ENCODE data around the gene STIM2. TPM values are rescaled to one million over a fixed set of nuclear protein-coding genes. Genes with fewer than 3 reads are reported as not detected.

Gene STIM2
- total RNA-seq, 3 donors from 2014 or later: 22.2 to 32.4 (median 23.5) TPM

GRCh38 chr4:26864899-26865298 lies 4.3 kb downstream of the STIM2 start:
- H3K4me3 ChIP-seq: no peak overlapping the region
- H3K36me3 ChIP-seq (ENCODE audit: low read depth): no peaks in the 10 kb centered on the region
- H3K9me3 ChIP-seq: no peaks in the 10 kb centered on the region
- DNase-seq (no peak), ATAC-seq (no peak)
- TF ChIP-seq, protein P1, sequence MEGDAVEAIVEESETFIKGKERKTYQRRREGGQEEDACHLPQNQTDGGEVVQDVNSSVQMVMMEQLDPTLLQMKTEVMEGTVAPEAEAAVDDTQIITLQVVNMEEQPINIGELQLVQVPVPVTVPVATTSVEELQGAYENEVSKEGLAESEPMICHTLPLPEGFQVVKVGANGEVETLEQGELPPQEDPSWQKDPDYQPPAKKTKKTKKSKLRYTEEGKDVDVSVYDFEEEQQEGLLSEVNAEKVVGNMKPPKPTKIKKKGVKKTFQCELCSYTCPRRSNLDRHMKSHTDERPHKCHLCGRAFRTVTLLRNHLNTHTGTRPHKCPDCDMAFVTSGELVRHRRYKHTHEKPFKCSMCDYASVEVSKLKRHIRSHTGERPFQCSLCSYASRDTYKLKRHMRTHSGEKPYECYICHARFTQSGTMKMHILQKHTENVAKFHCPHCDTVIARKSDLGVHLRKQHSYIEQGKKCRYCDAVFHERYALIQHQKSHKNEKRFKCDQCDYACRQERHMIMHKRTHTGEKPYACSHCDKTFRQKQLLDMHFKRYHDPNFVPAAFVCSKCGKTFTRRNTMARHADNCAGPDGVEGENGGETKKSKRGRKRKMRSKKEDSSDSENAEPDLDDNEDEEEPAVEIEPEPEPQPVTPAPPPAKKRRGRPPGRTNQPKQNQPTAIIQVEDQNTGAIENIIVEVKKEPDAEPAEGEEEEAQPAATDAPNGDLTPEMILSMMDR (IDR thresholded peaks at IDR 0.05): no peak
- peaks cover 17% of the 10 kb centered on the region for H3K4me1 ChIP-seq (ENCODE audit: low read depth)
- intact Hi-C loops (cut with DNase I, micrococcal nuclease): loop anchor here in 1 of 2 donors (10.0 kb wide), 1 partner anchor 140 kb away; no protein-coding TSS in a partner anchor

DNA sequence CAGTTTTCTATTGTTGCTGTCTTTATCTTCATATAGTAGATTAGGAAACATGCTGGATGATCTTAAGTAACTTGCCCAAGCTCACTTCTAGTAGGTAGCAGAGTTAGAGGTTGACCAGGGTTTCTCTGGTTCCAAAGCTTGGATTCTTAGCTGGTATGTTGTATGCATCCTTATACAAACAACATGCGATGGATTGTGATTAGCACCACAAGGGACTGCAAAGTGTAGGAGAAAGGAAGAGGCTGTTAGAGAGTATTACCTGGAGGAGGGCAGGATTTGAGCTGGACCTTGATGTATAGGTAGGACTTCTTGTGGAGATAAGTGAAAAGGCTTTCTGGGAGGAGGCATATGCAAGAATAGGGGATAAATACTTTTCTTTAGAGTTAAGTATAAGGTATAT lies 5.6 kb downstream of the STIM2 start:
- ATAC-seq (no peak), DNase-seq (no peak)
- H3K36me3 ChIP-seq (ENCODE audit: low read depth): no peaks in the 10 kb centered on the region
- intact Hi-C loops (cut with DNase I, micrococcal nuclease): loop anchor here in 1 of 2 donors (10.0 kb wide), 1 partner anchor 139 kb away; no protein-coding TSS in a partner anchor
- H3K9me3 ChIP-seq: no peaks in the 10 kb centered on the region
- TF ChIP-seq, protein P1 (IDR thresholded peaks at IDR 0.05): no peak
- H3K4me3 ChIP-seq: no peak overlapping the region
- peaks cover 15% of the 10 kb centered on the region for H3K4me1 ChIP-seq (ENCODE audit: low read depth)

DNA sequence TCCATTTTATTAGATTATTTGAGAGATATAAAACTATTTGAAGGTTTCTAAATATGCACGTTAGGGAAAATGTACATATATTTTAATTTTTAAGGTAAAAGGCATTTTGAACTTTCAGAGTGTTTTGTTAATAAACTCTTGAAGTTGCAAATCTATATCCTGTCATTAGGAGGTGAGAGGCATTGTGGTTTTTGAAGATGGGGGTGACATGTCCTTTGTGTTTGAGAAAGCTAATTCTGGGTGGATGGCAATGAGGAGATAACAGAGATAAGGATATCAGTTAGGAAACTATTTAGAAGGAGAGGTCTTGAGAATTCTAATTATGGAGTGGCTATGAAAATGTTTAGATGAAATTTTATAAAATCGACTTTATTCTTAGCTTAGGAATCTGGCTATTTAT lies 6.1 kb downstream of the STIM2 start:
- ATAC-seq: no peak
- H3K4me1 ChIP-seq (ENCODE audit: low read depth): peaks cover 15% of the 10 kb centered on the region
- TF ChIP-seq, protein P1 (IDR thresholded peaks at IDR 0.05): no peak
- no peaks in the 10 kb centered on the region for H3K9me3 ChIP-seq
- H3K4me3 ChIP-seq: no peak overlapping the region
- intact Hi-C loops (cut with DNase I, micrococcal nuclease): loop anchor here in 1 of 2 donors (10.0 kb wide), 1 partner anchor 138 kb away; no protein-coding TSS in a partner anchor
- DNase-seq: no peak
- no peaks in the 10 kb centered on the region for H3K36me3 ChIP-seq (ENCODE audit: low read depth)

GRCh38 chr4:26867914-26868684 lies 7.5 kb downstream of the STIM2 start:
- H3K4me3 ChIP-seq: no peak overlapping the region
- DNase-seq (no peak), ATAC-seq (peak; percentile 23)
- H3K36me3 ChIP-seq (ENCODE audit: low read depth): no peaks in the 10 kb centered on the region
- H3K9me3 ChIP-seq: no peaks in the 10 kb centered on the region
- TF ChIP-seq, protein P1 (IDR thresholded peaks at IDR 0.05): no peak
- peaks cover 6% of the 10 kb centered on the region for H3K4me1 ChIP-seq (ENCODE audit: low read depth)
- intact Hi-C loops (cut with DNase I, micrococcal nuclease): loop anchor here in 1 of 2 donors (10.0 kb wide), 1 partner anchor 137 kb away; no protein-coding TSS in a partner anchor

GRCh38 chr4:26870576-26871262 lies 10.1 kb downstream of the STIM2 start:
- H3K9me3 ChIP-seq: no peaks in the 10 kb centered on the region
- TF ChIP-seq, protein P1 (IDR thresholded peaks at IDR 0.05): no peak
- ATAC-seq: no peak
- no peaks in the 10 kb centered on the region for H3K36me3 ChIP-seq (ENCODE audit: low read depth)
- intact Hi-C loops (cut with DNase I, micrococcal nuclease): no loop called here
- DNase-seq: no peak
- no peak overlapping the region for H3K4me3 ChIP-seq
- H3K4me1 ChIP-seq (ENCODE audit: low read depth): peaks cover 4% of the 10 kb centered on the region

Data from mucosa of descending colon (tissue), 3 donors.